Transverse colon (tissue), 3 donors: ENCODE results near the gene CHEK2.

Experiments used
- CTCF ChIP-seq, 5 experiments: fragments of 200-600 bp in 3 of 5; fragments of 450-650 bp in 2 of 5; sonication (generic) in 3 of 5; IDR thresholded peaks; 1 replicate in 2 of 5; 2 replicates in 3 of 5; pipeline ENCODE4 v1.5.1; 2016 to 2017; ENCODE audit warnings: antibody characterized with exemption in 5 of 5, inconsistent platforms in 3 of 5, mild to moderate bottlenecking in 2 of 5, moderate library complexity in 1 of 5
- EP300 ChIP-seq: sonication (generic); formaldehyde crosslinking; IDR thresholded peaks from one replicate; pipeline ENCODE4 v1.6.1; 2017; ENCODE audit warnings: antibody characterized with exemption, low read depth
- POLR2A ChIP-seq: fragments of 450-650 bp; IDR thresholded peaks from one replicate; pipeline ENCODE4 v1.6.1; 2016; ENCODE audit warnings: antibody characterized with exemption, mild to moderate bottlenecking, moderate library complexity

- TF ChIP-seq CTCF (IDR thresholded peaks at IDR 0.05) = no peak
- no peak for TF ChIP-seq POLR2A
- TF ChIP-seq EP300 = no peak
Observed at GRCh38 chr22:28774378-28774777, 32.8 kb upstream of the CHEK2 start.
